ENCODE data around the gene USE1. TPM values are rescaled to one million over a fixed set of nuclear protein-coding genes. Genes with fewer than 3 reads are reported as not detected.
"Not testable (repeated sequence)": the region's sequence is repeated elsewhere in the genome, so short reads cannot be mapped to it uniquely, and the experiment has no call there.

USE1 gene
- polyA plus RNA-seq, 2 of the 4 experiments (the other 2 are of a cell fraction): 10.1 to 16.5 TPM

DNA sequence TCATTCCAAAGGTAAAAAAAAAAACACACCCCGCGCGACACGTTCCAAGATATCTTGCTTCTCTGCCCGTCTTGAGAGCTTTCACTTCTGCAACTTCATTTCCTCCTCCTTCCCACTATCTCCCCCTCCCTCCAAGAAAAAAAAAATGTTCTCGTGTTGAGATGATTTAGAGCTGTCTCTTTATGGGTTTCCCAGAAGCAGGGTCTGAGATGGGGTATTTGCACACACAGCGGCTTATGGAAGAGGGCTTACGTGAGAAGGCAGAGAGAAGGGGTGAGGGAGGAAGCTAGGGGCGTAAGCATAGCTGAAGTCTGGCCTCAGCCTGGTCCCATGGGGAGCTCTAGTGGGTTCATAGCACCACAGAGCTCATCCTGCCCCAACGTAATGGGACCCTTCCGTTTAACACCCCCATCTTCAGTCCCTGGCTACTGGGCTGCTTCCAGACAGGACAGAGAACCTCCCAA, 31.3 kb upstream of the USE1 start (continued):
- TF ChIP-seq, protein P1, sequence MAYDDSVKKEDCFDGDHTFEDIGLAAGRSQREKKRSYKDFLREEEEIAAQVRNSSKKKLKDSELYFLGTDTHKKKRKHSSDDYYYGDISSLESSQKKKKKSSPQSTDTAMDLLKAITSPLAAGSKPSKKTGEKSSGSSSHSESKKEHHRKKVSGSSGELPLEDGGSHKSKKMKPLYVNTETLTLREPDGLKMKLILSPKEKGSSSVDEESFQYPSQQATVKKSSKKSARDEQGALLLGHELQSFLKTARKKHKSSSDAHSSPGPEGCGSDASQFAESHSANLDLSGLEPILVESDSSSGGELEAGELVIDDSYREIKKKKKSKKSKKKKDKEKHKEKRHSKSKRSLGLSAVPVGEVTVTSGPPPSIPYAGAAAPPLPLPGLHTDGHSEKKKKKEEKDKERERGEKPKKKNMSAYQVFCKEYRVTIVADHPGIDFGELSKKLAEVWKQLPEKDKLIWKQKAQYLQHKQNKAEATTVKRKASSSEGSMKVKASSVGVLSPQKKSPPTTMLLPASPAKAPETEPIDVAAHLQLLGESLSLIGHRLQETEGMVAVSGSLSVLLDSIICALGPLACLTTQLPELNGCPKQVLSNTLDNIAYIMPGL (CRISPR knock-in tag; IDR thresholded peaks at IDR 0.05; ENCODE audit: borderline replicate concordance): no peak
- no peak for TF ChIP-seq POLR2AphosphoS2 (conservative IDR thresholded peaks at IDR 0.05; ENCODE audit: low read length)
- TF ChIP-seq, protein P2, sequence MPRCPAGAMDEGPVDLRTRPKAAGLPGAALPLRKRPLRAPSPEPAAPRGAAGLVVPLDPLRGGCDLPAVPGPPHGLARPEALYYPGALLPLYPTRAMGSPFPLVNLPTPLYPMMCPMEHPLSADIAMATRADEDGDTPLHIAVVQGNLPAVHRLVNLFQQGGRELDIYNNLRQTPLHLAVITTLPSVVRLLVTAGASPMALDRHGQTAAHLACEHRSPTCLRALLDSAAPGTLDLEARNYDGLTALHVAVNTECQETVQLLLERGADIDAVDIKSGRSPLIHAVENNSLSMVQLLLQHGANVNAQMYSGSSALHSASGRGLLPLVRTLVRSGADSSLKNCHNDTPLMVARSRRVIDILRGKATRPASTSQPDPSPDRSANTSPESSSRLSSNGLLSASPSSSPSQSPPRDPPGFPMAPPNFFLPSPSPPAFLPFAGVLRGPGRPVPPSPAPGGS (IDR thresholded peaks at IDR 0.05): no peak
- no peak for TF ChIP-seq CHD2 (IDR thresholded peaks at IDR 0.05; ENCODE audit: low read length, partially characterized antibody)
- TF ChIP-seq ZNF302 (CRISPR knock-in tag; IDR thresholded peaks at IDR 0.05): no peak
- no peak for TF ChIP-seq HOXB13 (CRISPR knock-in tag; IDR thresholded peaks at IDR 0.05; ENCODE audit: low read depth)

DNA sequence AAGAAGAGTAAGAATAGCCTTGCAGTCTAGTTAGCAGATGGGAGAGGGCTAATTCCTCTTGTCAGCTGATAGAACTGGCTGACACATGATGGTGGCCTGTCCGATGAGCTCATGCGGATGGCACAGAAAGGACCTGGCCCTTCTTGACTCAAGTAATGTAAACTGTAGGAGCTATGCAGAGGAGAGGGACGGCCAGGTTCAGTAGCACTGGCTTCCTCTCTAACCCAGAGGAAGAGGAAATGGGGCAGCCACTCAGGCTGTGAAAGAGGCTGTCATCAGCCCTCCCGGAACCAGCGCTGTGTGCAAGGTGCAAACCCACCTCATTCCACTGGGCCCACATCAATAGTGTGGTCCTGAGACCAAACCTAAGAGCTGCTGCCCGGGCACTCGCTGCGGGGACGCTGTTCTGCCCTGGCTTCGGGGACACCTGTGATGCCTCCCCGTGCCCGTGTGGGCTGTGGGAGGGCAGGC, 30.8 kb upstream of the USE1 start:
- no peaks in the 10 kb centered on the region; the same call in 2 of the 3 replicates for H3K4me1 ChIP-seq
- TF ChIP-seq BHLHE40 (IDR thresholded peaks at IDR 0.05; ENCODE audit: low read depth, low read length): no peak
- no peak for TF ChIP-seq CHD2 (IDR thresholded peaks at IDR 0.05; ENCODE audit: low read length, partially characterized antibody)
- no peak for TF ChIP-seq ZC3H11A (IDR thresholded peaks at IDR 0.05)
- no peak for TF ChIP-seq FOXS1 (CRISPR knock-in tag; IDR thresholded peaks at IDR 0.05)
- TF ChIP-seq, protein P3, sequence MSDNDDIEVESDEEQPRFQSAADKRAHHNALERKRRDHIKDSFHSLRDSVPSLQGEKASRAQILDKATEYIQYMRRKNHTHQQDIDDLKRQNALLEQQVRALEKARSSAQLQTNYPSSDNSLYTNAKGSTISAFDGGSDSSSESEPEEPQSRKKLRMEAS (IDR thresholded peaks at IDR 0.05): no peak
- TF ChIP-seq MYC (IDR thresholded peaks at IDR 0.05; ENCODE audit: borderline replicate concordance, low read length): no peak
- no peak for TF ChIP-seq RAD21 (conservative IDR thresholded peaks at IDR 0.05 in 1 of 2, IDR thresholded peaks at IDR 0.05 in 1 of 2)
- no peak for TF ChIP-seq JUNB (IDR thresholded peaks at IDR 0.05)
- H3K4me2 ChIP-seq: no peak overlapping the region
- 100% methylated on average over 6 of the region's 12 CpGs for WGBS (ENCODE audit: missing lambda C conversion rate)
- H3K9me3 ChIP-seq: no peaks in the 10 kb centered on the region
- CTCF ChIA-PET: interaction anchor here (0.6 to 1.2 kb wide), 3 partner anchors 9 to 1277 kb away, joined by 3 read pairs; no protein-coding TSS in a partner anchor
- H3K27ac ChIP-seq: no peak overlapping the region
- FAIRE-seq (no peak), DNase-seq (ENCODE audit: low read depth in 1 of 2, low spot score in 1 of 2) (no peak), ATAC-seq (no peak; a peak in 1 of 6 replicates)
- POLR2A ChIA-PET: no interaction called here
- no peak overlapping the region for H3K4me3 ChIP-seq

DNA sequence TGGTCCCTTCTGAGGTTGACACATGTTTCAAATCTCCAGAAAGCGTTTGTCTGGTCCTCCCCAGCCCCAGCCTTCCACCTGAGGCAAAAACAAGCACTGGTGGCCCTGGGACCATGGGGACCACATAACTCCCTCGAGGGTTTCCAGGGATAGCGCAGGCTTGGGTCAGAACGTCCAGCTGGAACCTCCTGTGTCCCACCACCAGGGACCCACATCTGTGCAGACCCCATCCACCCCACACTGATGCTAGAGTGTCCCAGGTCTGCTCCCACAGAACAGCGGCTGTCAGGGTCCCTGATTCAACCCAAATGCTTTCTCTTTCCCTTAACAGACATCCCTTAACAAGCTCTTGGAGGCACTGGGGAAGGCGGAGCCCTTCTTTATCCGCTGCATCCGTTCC, 29.6 kb upstream of the USE1 start:
- 87% methylated on average over 8 of the region's 8 CpGs for WGBS (ENCODE audit: missing lambda C conversion rate)
- Histone ChIP-seq H3K4me1 (no peaks in the 10 kb centered on the region; the same call in 2 of the 3 replicates), H3K4me3 (no peak overlapping the region), H3K4me2 (no peak overlapping the region), H3K9me3 (no peaks in the 10 kb centered on the region), H3K27ac (no peak overlapping the region)
- ChIA-PET CTCF (interaction anchor here (0.6 kb wide), 1 partner anchor 74 kb away, joined by 3 read pairs; no protein-coding TSS in a partner anchor), POLR2A (interaction anchor here (0.7 kb wide), 1 partner anchor 370 kb away, joined by 4 read pairs; no protein-coding TSS in a partner anchor)
- ATAC-seq (no peak), FAIRE-seq (no peak), DNase-seq (ENCODE audit: low read depth in 1 of 2, low spot score in 1 of 2) (no peak)
- TF ChIP-seq FOXS1 (CRISPR knock-in tag; IDR thresholded peaks at IDR 0.05) (no peak), CBX8 (IDR thresholded peaks at IDR 0.05) (no peak), ZNF302 (CRISPR knock-in tag; IDR thresholded peaks at IDR 0.05) (no peak), ZC3H11A (IDR thresholded peaks at IDR 0.05) (no peak), CBX2 (IDR thresholded peaks at IDR 0.05; ENCODE audit: borderline replicate concordance, low read depth) (no peak), CHD2 (IDR thresholded peaks at IDR 0.05; ENCODE audit: low read length, partially characterized antibody) (no peak), HEYL (CRISPR knock-in tag; IDR thresholded peaks at IDR 0.05) (no peak), EHMT2 (IDR thresholded peaks at IDR 0.05; ENCODE audit: low read depth) (no peak), POLR2A (IDR thresholded peaks at IDR 0.05; ENCODE audit: low read length) (no peak), MAZ (IDR thresholded peaks at IDR 0.05; ENCODE audit: borderline replicate concordance, low read depth, low read length) (no peak)

DNA sequence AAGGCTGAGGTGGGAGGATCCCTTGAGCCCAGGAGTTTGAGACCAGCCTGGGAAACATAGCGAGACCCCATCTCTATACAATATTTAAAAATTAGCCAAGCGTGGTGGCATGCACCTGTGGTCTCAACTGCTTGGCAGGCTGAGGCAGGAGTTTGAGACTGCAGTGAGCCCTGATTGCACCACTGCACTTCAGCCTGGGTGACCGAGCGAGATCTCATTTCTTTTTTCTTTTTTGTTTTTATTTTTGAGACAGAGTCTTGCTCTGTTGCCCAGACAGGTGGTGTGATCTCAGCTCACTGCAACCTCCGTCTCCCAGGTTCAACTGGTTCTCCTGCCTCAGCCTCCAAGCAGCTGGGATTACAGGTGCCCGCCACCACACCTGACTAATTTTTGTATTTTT, 23.4 kb upstream of the USE1 start:
- H3K27ac ChIP-seq; H3K4me2 ChIP-seq; H3K9me3 ChIP-seq; ATAC-seq; H3K4me1 ChIP-seq; H3K4me3 ChIP-seq; DNase-seq (ENCODE audit: low read depth in 1 of 2, low spot score in 1 of 2); FAIRE-seq; CTCF ChIA-PET: not testable (repeated sequence)
- POLR2A ChIA-PET: interaction anchor here (0.6 kb wide), 1 partner anchor 75 kb away, joined by 3 read pairs; no protein-coding TSS in a partner anchor
- WGBS (ENCODE audit: missing lambda C conversion rate): 97% methylated on average over 6 of the region's 6 CpGs
